Measurements from ENCODE around the gene TBC1D19.
A peak's percentile ranks its signal among the peaks of the same experiment; 100 is the strongest.
"Not testable (repeated sequence)": the region's sequence is repeated elsewhere in the genome, so short reads cannot be mapped to it uniquely, and the experiment has no call there.

Gene TBC1D19

GRCh38 chr4:26583865-26584652 is at the start of gene TBC1D19:
Gene TBC1D19, plus strand, starts transcription at chr4:26584084. Its CDS starts 110 bp downstream, at chr4:26584194.
- DNase-seq, result peak; percentile 40 to 92 (median 83)

- no peak for DNase-seq
Measured at GRCh38 chr4:26542991-26543390, 40.9 kb upstream of the TBC1D19 start.

GRCh38 chr4:26544421-26544820 is 39.5 kb upstream of the TBC1D19 start:
- no peak for DNase-seq

- not testable (repeated sequence) for DNase-seq
Measured at GRCh38 chr4:26548379-26548778, 35.5 kb upstream of the TBC1D19 start.

GRCh38 chr4:26557164-26557563 is 26.7 kb upstream of the TBC1D19 start:
- no peak for DNase-seq

- no peak for DNase-seq
Measured at GRCh38 chr4:26558166-26558895, 25.6 kb upstream of the TBC1D19 start.

- DNase-seq, result no peak
Measured at GRCh38 chr4:26566133-26566532, 17.8 kb upstream of the TBC1D19 start.

- no peak for DNase-seq
Measured at GRCh38 chr4:26568446-26568994, 15.4 kb upstream of the TBC1D19 start.

GRCh38 chr4:26570596-26570995 is 13.3 kb upstream of the TBC1D19 start:
- no peak for DNase-seq

GRCh38 chr4:26573389-26573794 is 10.5 kb upstream of the TBC1D19 start:
- no peak for DNase-seq

GRCh38 chr4:26574563-26574962 is 9.3 kb upstream of the TBC1D19 start:
- DNase-seq, result no peak

- no peak for DNase-seq
Measured at GRCh38 chr4:26576231-26576739, 7.6 kb upstream of the TBC1D19 start.

- no peak for DNase-seq
Measured at GRCh38 chr4:26577066-26577465, 6.8 kb upstream of the TBC1D19 start.

- DNase-seq, result no peak
Measured at GRCh38 chr4:26579169-26579568, 4.7 kb upstream of the TBC1D19 start.

- not testable (repeated sequence) for DNase-seq
Measured at GRCh38 chr4:26581341-26581740, 2.5 kb upstream of the TBC1D19 start.

- DNase-seq, result no peak
Measured at GRCh38 chr4:26583538-26583864, 383 bp upstream of the TBC1D19 start.

- DNase-seq, result no peak
Measured at GRCh38 chr4:26584725-26585124, 841 bp downstream of the TBC1D19 start.

GRCh38 chr4:26589705-26590104 is 5.8 kb downstream of the TBC1D19 start:
- DNase-seq, result no peak

GRCh38 chr4:26590639-26591038 is 6.8 kb downstream of the TBC1D19 start:
- DNase-seq, result no peak

GRCh38 chr4:26593557-26593956 is 9.7 kb downstream of the TBC1D19 start:
- not testable (repeated sequence) for DNase-seq

- no peak for DNase-seq
Measured at GRCh38 chr4:26594371-26594770, 10.5 kb downstream of the TBC1D19 start.

GRCh38 chr4:26594778-26595177 is 10.9 kb downstream of the TBC1D19 start:
- DNase-seq, result no peak

All from amygdala (tissue), 56 donors.